ENCODE results near the gene MYB. TPM values are rescaled to one million over a fixed set of nuclear protein-coding genes. Genes with fewer than 3 reads are reported as not detected.
A peak's percentile ranks its signal among the peaks of the same experiment; 100 is the strongest.

MYB gene
- total and polyA plus RNA-seq, 2 experiments from 2014 or later: 0.10 to 1.2 TPM

- H3K27ac ChIP-seq: no peak overlapping the region
- WGBS, 2 experiments (ENCODE audit: low coverage in 1 of 2, low lambda C conversion rate in 2 of 2, missing lambda C conversion rate in 2 of 2): 79 to 84% methylated on average over 6 of the region's 6 CpGs
- no peak overlapping the region for H2AFZ ChIP-seq
- H3K9ac ChIP-seq: no peak overlapping the region
- H4K20me1 ChIP-seq (ENCODE audit: insufficient read depth): no peaks in the 10 kb centered on the region
- H3K9me2 ChIP-seq (ENCODE audit: insufficient read depth): no peaks in the 10 kb centered on the region
- H3K4me1 ChIP-seq (ENCODE audit: insufficient read depth): peaks cover 26% of the 10 kb centered on the region
- no peak for DNase-seq
- H3F3A ChIP-seq (ENCODE audit: insufficient read depth): peaks cover 25% of the 10 kb centered on the region
- H3K4me2 ChIP-seq (ENCODE audit: unreplicated experiment): no peak overlapping the region
- no peaks in the 10 kb centered on the region for H3K36me3 ChIP-seq (ENCODE audit: low read depth)
- H3K79me2 ChIP-seq (ENCODE audit: insufficient read depth): no peaks in the 10 kb centered on the region
- H3K9me3 ChIP-seq (ENCODE audit: low read depth): no peaks in the 10 kb centered on the region
- in situ Hi-C loops (cut with MboI): no loop called here
- no peaks in the 10 kb centered on the region for H3K27me3 ChIP-seq (replicated peaks; ENCODE audit: insufficient read depth)
- TF ChIP-seq EZH2 (IDR thresholded peaks at IDR 0.05; ENCODE audit: insufficient read depth, poor library complexity, severe bottlenecking): no peak
- no peak for TF ChIP-seq EZH2phosphoT487 (IDR thresholded peaks at IDR 0.05; ENCODE audit: insufficient read depth, low read depth)
- no peak overlapping the region for H3K4me3 ChIP-seq
Measured at GRCh38 chr6:135209803-135210202, 28.7 kb downstream of the MYB start.

- Histone ChIP-seq H3K36me3 (ENCODE audit: low read depth) (no peaks in the 10 kb centered on the region), H3K4me2 (ENCODE audit: unreplicated experiment) (no peak overlapping the region), H2AFZ (no peak overlapping the region), H3K9me3 (ENCODE audit: low read depth) (no peaks in the 10 kb centered on the region), H3K27me3 (replicated peaks; ENCODE audit: insufficient read depth) (no peaks in the 10 kb centered on the region), H4K20me1 (ENCODE audit: insufficient read depth) (no peaks in the 10 kb centered on the region), H3K9ac (no peak overlapping the region), H3K79me2 (ENCODE audit: insufficient read depth) (no peaks in the 10 kb centered on the region), H3K4me1 (ENCODE audit: insufficient read depth) (peaks cover 26% of the 10 kb centered on the region), H3K27ac (no peak overlapping the region), H3F3A (ENCODE audit: insufficient read depth) (peaks cover 25% of the 10 kb centered on the region), H3K4me3 (no peak overlapping the region), H3K9me2 (ENCODE audit: insufficient read depth) (no peaks in the 10 kb centered on the region)
- DNase-seq: no peak
- in situ Hi-C loops (cut with MboI): no loop called here
- 86 to 87% methylated on average over 12 of the region's 12 CpGs for WGBS, 2 experiments (ENCODE audit: low coverage in 1 of 2, low lambda C conversion rate in 2 of 2, missing lambda C conversion rate in 2 of 2)
- TF ChIP-seq EZH2phosphoT487 (IDR thresholded peaks at IDR 0.05; ENCODE audit: insufficient read depth, low read depth) (no peak), EZH2 (IDR thresholded peaks at IDR 0.05; ENCODE audit: insufficient read depth, poor library complexity, severe bottlenecking) (no peak)
Measured at GRCh38 chr6:135210632-135211305, 29.7 kb downstream of the MYB start.

- WGBS, 2 experiments (ENCODE audit: low coverage in 1 of 2, low lambda C conversion rate in 2 of 2, missing lambda C conversion rate in 2 of 2): 90 to 95% methylated on average over 2 of the region's 2 CpGs
- H3K79me2 ChIP-seq (ENCODE audit: insufficient read depth): no peaks in the 10 kb centered on the region
- H3K27me3 ChIP-seq (replicated peaks; ENCODE audit: insufficient read depth): no peaks in the 10 kb centered on the region
- no peak overlapping the region for H3K27ac ChIP-seq
- no peak overlapping the region for H3K4me3 ChIP-seq
- H2AFZ ChIP-seq: no peak overlapping the region
- H3K9me3 ChIP-seq (ENCODE audit: low read depth): no peaks in the 10 kb centered on the region
- TF ChIP-seq EZH2phosphoT487 (IDR thresholded peaks at IDR 0.05; ENCODE audit: insufficient read depth, low read depth) (no peak), EZH2 (IDR thresholded peaks at IDR 0.05; ENCODE audit: insufficient read depth, poor library complexity, severe bottlenecking) (no peak)
- H3K4me1 ChIP-seq (ENCODE audit: insufficient read depth): peaks cover 26% of the 10 kb centered on the region
- no peak overlapping the region for H3K9ac ChIP-seq
- in situ Hi-C loops (cut with MboI): no loop called here
- peak; percentile 4 for DNase-seq
- H4K20me1 ChIP-seq (ENCODE audit: insufficient read depth): no peaks in the 10 kb centered on the region
- H3K36me3 ChIP-seq (ENCODE audit: low read depth): no peaks in the 10 kb centered on the region
- H3F3A ChIP-seq (ENCODE audit: insufficient read depth): peaks cover 25% of the 10 kb centered on the region
- H3K9me2 ChIP-seq (ENCODE audit: insufficient read depth): no peaks in the 10 kb centered on the region
- no peak overlapping the region for H3K4me2 ChIP-seq (ENCODE audit: unreplicated experiment)
Measured at GRCh38 chr6:135211306-135211702, 30.2 kb downstream of the MYB start.

GRCh38 chr6:135212020-135212806 is 31.1 kb downstream of the MYB start:
- Histone ChIP-seq H3K4me3 (peak overlapping the region; percentile 34; the same call in 1 of the 2 replicates), H3K9ac (no peak overlapping the region), H3K4me1 (ENCODE audit: insufficient read depth) (peaks cover 26% of the 10 kb centered on the region), H3K36me3 (ENCODE audit: low read depth) (no peaks in the 10 kb centered on the region), H4K20me1 (ENCODE audit: insufficient read depth) (no peaks in the 10 kb centered on the region), H3K9me2 (ENCODE audit: insufficient read depth) (no peaks in the 10 kb centered on the region), H3K27me3 (replicated peaks; ENCODE audit: insufficient read depth) (no peaks in the 10 kb centered on the region), H3K79me2 (ENCODE audit: insufficient read depth) (no peaks in the 10 kb centered on the region), H3K9me3 (ENCODE audit: low read depth) (no peaks in the 10 kb centered on the region), H3F3A (ENCODE audit: insufficient read depth) (peaks cover 25% of the 10 kb centered on the region), H2AFZ (no peak overlapping the region), H3K27ac (peak overlapping the region; percentile 33), H3K4me2 (ENCODE audit: unreplicated experiment) (peak overlapping the region; percentile 46)
- in situ Hi-C loops (cut with MboI): no loop called here
- no peak for TF ChIP-seq EZH2 (IDR thresholded peaks at IDR 0.05; ENCODE audit: insufficient read depth, poor library complexity, severe bottlenecking)
- peak; percentile 92 for TF ChIP-seq EZH2phosphoT487 (IDR thresholded peaks at IDR 0.05; ENCODE audit: insufficient read depth, low read depth)
- WGBS, 2 experiments (ENCODE audit: low coverage in 1 of 2, low lambda C conversion rate in 2 of 2, missing lambda C conversion rate in 2 of 2): 39 to 40% methylated on average over 3 of the region's 3 CpGs
- peak; percentile 69 for DNase-seq

All from GM23248 (cell line).